Gastrocnemius medialis (tissue), 4 donors: Measurements from ENCODE around the gene ANKS1B.

ENCODE experiments used
- POLR2A ChIP-seq, 2 donors: fragments of 450-650 bp; IDR thresholded peaks; one replicate each; pipeline ENCODE4 v1.6.1; 2017; ENCODE audit warnings: antibody characterized with exemption in 2 of 2, mild to moderate bottlenecking in 2 of 2, moderate library complexity in 2 of 2
- TF ChIP-seq, protein P1 (sequence below), 5 experiments: fragments of 450-650 bp in 3 of 5; fragments of 200-600 bp in 2 of 5; sonication (generic) in 2 of 5; IDR thresholded peaks in 4 of 5; conservative IDR thresholded peaks in 1 of 5; 1 replicate in 4 of 5; 2 replicates in 1 of 5; pipeline ENCODE4 v1.5.1; 2016 to 2019; ENCODE audit warnings: antibody characterized with exemption in 5 of 5, mild to moderate bottlenecking in 3 of 5, moderate library complexity in 3 of 5

GRCh38 chr12:99486277-99486676, 498.5 kb downstream of the ANKS1B start:
- no peak for TF ChIP-seq POLR2A (IDR thresholded peaks at IDR 0.05)
- TF ChIP-seq, protein P1, sequence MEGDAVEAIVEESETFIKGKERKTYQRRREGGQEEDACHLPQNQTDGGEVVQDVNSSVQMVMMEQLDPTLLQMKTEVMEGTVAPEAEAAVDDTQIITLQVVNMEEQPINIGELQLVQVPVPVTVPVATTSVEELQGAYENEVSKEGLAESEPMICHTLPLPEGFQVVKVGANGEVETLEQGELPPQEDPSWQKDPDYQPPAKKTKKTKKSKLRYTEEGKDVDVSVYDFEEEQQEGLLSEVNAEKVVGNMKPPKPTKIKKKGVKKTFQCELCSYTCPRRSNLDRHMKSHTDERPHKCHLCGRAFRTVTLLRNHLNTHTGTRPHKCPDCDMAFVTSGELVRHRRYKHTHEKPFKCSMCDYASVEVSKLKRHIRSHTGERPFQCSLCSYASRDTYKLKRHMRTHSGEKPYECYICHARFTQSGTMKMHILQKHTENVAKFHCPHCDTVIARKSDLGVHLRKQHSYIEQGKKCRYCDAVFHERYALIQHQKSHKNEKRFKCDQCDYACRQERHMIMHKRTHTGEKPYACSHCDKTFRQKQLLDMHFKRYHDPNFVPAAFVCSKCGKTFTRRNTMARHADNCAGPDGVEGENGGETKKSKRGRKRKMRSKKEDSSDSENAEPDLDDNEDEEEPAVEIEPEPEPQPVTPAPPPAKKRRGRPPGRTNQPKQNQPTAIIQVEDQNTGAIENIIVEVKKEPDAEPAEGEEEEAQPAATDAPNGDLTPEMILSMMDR (IDR thresholded peaks at IDR 0.05 in 4 of 5, conservative IDR thresholded peaks at IDR 0.05 in 1 of 5): no peak
